ENCODE results near the gene CD8B.

CD8B gene

GRCh38 chr2:86768189-86768949 is 93.3 kb downstream of the CD8B start:
- DNase-seq: no peak
